ENCODE measurements around the gene APLP1.
A peak's percentile ranks its signal among the peaks of the same experiment; 100 is the strongest.

Gene APLP1

DNA sequence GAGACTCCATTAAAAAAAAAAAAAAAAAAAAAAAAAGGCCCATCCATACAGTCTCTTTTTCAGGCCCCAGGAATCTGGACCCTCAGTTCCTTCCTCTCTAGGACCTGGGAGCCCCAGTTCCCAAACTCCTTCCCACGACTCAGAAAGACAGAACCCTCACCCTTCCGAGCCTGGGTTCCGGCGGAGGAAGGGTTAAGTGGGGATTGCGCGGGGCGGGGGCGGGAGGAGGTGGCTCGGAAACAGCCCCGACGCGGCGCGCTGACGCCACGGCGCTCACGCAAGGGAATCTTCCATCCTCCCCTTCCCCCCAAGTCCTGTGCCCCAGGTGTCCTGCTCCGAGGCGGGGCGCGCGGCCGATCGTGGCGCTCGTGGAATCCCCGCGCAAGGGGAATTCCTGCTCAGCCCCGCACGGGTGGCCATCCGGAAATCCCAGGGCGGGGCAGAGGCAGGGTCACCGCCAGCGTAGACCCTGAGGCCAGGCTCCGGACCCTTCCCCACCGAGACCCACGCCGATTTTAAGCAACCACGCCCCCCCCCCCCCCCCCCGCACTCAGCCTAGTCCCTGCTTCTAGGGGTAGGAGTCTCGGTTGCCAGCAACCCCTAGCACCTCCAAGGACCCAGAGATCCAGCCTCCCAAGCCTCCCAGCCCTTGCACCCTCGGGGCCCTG, 31.3 kb downstream of the APLP1 start:
- Histone ChIP-seq H2BK12ac (ENCODE audit: low read length in 2 of 2) (peak overlapping the region in 1 of 2 experiments; percentile 54), H3K36me3 (ENCODE audit: control insufficient read depth in 1 of 2, insufficient read depth in 2 of 2, low read depth in 1 of 2, low read length in 2 of 2) (peaks cover 24 to 25% of the 10 kb centered on the region in 2 experiments)

DNA sequence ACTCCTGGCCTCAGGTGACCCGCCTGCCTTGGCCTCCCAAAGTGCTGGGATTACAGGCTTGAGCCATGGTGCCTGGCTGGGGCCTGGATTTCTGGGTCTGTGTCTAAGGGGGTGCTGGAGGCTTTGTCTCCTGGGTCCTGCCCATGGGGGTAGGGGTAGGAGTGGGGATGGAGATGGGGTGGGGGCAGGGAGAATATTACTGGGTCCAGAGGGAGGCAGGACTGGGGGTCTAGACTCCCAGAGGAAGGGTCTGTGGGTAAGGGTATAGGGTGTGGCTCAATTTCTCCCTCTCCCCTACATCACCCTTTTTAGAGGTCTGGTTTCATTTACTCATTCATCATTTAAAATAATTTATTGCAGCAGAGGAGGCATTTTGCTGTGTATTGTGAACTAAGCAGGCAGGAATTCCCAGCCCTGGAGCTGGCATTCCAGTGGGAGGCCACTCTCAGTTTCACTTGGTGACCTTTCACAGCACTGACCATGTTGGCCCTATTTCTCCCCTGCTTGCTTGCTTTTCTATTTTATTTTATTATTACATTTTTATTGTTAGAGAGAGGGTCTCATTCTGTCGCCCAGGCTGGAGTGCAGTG, 32.8 kb downstream of the APLP1 start:
- no peak overlapping the region for H2BK12ac ChIP-seq (ENCODE audit: low read length in 2 of 2)
- H3K27me3 ChIP-seq (ENCODE audit: control insufficient read depth in 1 of 2, insufficient read depth in 1 of 2, low read length in 2 of 2) = no peaks in the 10 kb centered on the region
- H3K4me1 ChIP-seq (ENCODE audit: control insufficient read depth, insufficient read depth, low read depth, low read length) = peaks cover 31% of the 10 kb centered on the region
- 72% methylated on average over 2 of the region's 2 CpGs for WGBS
- H2AFZ ChIP-seq (ENCODE audit: low read depth, low read length) = no peak overlapping the region
- peaks cover 26% of the 10 kb centered on the region for H3K79me1 ChIP-seq (replicated peaks; ENCODE audit: low read length, poor library complexity, severe bottlenecking)
- peak overlapping the region in 1 of 2 experiments; percentile 93 for H3K4me3 ChIP-seq (ENCODE audit: insufficient read depth in 1 of 2, low read depth in 1 of 2, low read length in 2 of 2)
- H2BK5ac ChIP-seq (ENCODE audit: low read depth, low read length, poor library complexity, severe bottlenecking) = no peak overlapping the region
- H2BK15ac ChIP-seq (ENCODE audit: low read depth, poor library complexity, severe bottlenecking) = no peak overlapping the region
- H3K14ac ChIP-seq (ENCODE audit: low read length in 2 of 2) = no peak overlapping the region
- H3K36me3 ChIP-seq (ENCODE audit: control insufficient read depth in 1 of 2, insufficient read depth in 2 of 2, low read depth in 1 of 2, low read length in 2 of 2) = peaks cover 13 to 16% of the 10 kb centered on the region in 2 experiments
- H3K18ac ChIP-seq (ENCODE audit: low read depth in 1 of 2, low read length in 2 of 2) = no peak overlapping the region
- H3K9me3 ChIP-seq (ENCODE audit: control insufficient read depth, low read length) = no peaks in the 10 kb centered on the region
- no peak overlapping the region for H3K4me2 ChIP-seq (ENCODE audit: low read length, poor library complexity, severe bottlenecking)
- peak overlapping the region; percentile 93 for H4K8ac ChIP-seq (ENCODE audit: low read length)
- no peak overlapping the region for H2AK5ac ChIP-seq (ENCODE audit: low read length, severe bottlenecking)
- H4K91ac ChIP-seq (ENCODE audit: low read length) = peak overlapping the region; percentile 69
- peak overlapping the region; percentile 92 for H3K9ac ChIP-seq (ENCODE audit: low read length)
- peak; percentile 68 for DNase-seq
- no peak overlapping the region for H2BK120ac ChIP-seq (ENCODE audit: low read depth, low read length)
- H3K23ac ChIP-seq (ENCODE audit: low read length in 2 of 2) = no peak overlapping the region
- H3K4ac ChIP-seq (ENCODE audit: low read depth in 1 of 2, low read length in 2 of 2) = no peak overlapping the region
- peak overlapping the region; percentile 48 for H3K27ac ChIP-seq (ENCODE audit: low read length, poor library complexity, severe bottlenecking)

More for the DNA sequence above, 31.3 kb downstream of the APLP1 start:
- Histone ChIP-seq H2BK5ac (ENCODE audit: low read depth, low read length, poor library complexity, severe bottlenecking) (peak overlapping the region; percentile 46), H2AFZ (ENCODE audit: low read depth, low read length) (peak overlapping the region; percentile 72), H4K8ac (ENCODE audit: low read length) (no peak overlapping the region), H3K4me2 (ENCODE audit: low read length, poor library complexity, severe bottlenecking) (peak overlapping the region; percentile 99), H2AK5ac (ENCODE audit: low read length, severe bottlenecking) (no peak overlapping the region), H2BK120ac (ENCODE audit: low read depth, low read length) (no peak overlapping the region), H2BK15ac (ENCODE audit: low read depth, poor library complexity, severe bottlenecking) (peak overlapping the region; percentile 61), H4K91ac (ENCODE audit: low read length) (no peak overlapping the region), H3K9me3 (ENCODE audit: control insufficient read depth, low read length) (no peaks in the 10 kb centered on the region), H3K79me1 (replicated peaks; ENCODE audit: low read length, poor library complexity, severe bottlenecking) (peaks cover 30% of the 10 kb centered on the region), H3K18ac (ENCODE audit: low read depth in 1 of 2, low read length in 2 of 2) (peak overlapping the region; percentile 37 to 81), H3K9ac (ENCODE audit: low read length) (peak overlapping the region; percentile 92), H3K27ac (ENCODE audit: low read length, poor library complexity, severe bottlenecking) (peak overlapping the region; percentile 59), H3K4me3 (ENCODE audit: insufficient read depth in 1 of 2, low read depth in 1 of 2, low read length in 2 of 2) (peak overlapping the region; percentile 61 to 93), H3K23ac (ENCODE audit: low read length in 2 of 2) (no peak overlapping the region), H3K4ac (ENCODE audit: low read depth in 1 of 2, low read length in 2 of 2) (peak overlapping the region in 1 of 2 experiments; percentile 91), H3K27me3 (ENCODE audit: control insufficient read depth in 1 of 2, insufficient read depth in 1 of 2, low read length in 2 of 2) (no peaks in the 10 kb centered on the region), H3K4me1 (ENCODE audit: control insufficient read depth, insufficient read depth, low read depth, low read length) (peaks cover 31% of the 10 kb centered on the region), H3K14ac (ENCODE audit: low read length in 2 of 2) (peak overlapping the region in 1 of 2 experiments; percentile 79)
- WGBS = under 1% methylated on average over 29 of the region's 43 CpGs
- DNase-seq = peak; percentile 89

DNA sequence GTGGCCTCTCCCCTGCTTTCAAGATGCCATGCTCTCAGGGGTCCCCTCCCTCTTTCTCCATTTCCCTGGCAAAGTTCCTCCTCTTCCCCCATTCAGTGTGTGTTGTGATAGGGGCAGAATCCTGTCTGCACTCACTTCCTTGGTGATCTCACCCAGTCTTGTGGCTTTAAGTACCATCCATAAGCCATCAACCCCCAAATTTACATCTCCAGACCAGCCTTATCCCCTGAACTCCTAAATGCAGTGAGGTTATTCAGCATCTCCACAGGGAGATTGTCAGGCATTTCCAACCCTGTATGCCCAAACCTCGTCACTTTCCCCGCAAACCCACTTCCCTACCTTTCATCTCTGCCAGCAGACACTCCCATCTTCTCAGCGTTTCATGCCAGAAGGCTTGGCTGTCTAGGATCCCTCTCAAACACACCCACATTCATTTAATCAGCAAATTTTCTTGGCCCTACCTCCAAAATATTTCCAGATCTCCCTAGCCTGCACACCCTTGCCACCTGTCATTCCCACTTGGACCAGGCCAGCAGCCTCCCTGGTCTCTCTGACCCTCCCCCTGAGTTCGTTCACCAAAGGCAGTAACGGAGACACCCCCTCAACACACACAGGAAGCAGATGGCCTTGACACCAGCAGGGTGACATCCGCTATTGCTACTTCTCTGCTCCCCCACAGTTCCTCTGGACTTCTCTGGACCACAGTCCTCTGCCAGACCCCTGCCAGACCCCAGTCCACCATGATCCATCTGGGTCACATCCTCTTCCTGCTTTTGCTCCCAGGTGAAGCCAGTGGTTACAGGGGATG, 33.7 kb downstream of the APLP1 start, which contains the start of gene HCST:
TSS of gene HCST (plus strand) at position 676 of the 808 bp plus-strand sequence. CDS start at position 741, 65 bp downstream.
- H2BK120ac ChIP-seq (ENCODE audit: low read depth, low read length) = peak within 1 kb of the TSS; percentile 62
- 42% methylated on average over 6 of the region's 6 CpGs for WGBS
- H3K4me1 ChIP-seq (ENCODE audit: control insufficient read depth, insufficient read depth, low read depth, low read length) = peaks cover 31% of the 10 kb centered on the region
- peak within 1 kb of the TSS; percentile 95 for H4K8ac ChIP-seq (ENCODE audit: low read length)
- peak within 1 kb of the TSS; percentile 79 to 88 for H2BK12ac ChIP-seq (ENCODE audit: low read length in 2 of 2)
- no peak within 1 kb of the TSS for H2BK5ac ChIP-seq (ENCODE audit: low read depth, low read length, poor library complexity, severe bottlenecking)
- H3K18ac ChIP-seq (ENCODE audit: low read depth in 1 of 2, low read length in 2 of 2) = peak within 1 kb of the TSS; percentile 87 to 89
- peak within 1 kb of the TSS; percentile 48 for H3K27ac ChIP-seq (ENCODE audit: low read length, poor library complexity, severe bottlenecking)
- peak within 1 kb of the TSS; percentile 63 for H3K4me2 ChIP-seq (ENCODE audit: low read length, poor library complexity, severe bottlenecking)
- H3K27me3 ChIP-seq (ENCODE audit: control insufficient read depth in 1 of 2, insufficient read depth in 1 of 2, low read length in 2 of 2) = no peaks in the 10 kb centered on the region
- H3K9ac ChIP-seq (ENCODE audit: low read length) = peak within 1 kb of the TSS; percentile 92
- peak within 1 kb of the TSS; percentile 62 for H2BK15ac ChIP-seq (ENCODE audit: low read depth, poor library complexity, severe bottlenecking)
- peak within 1 kb of the TSS; percentile 62 for H2AK5ac ChIP-seq (ENCODE audit: low read length, severe bottlenecking)
- H3K14ac ChIP-seq (ENCODE audit: low read length in 2 of 2) = no peak within 1 kb of the TSS
- H3K79me1 ChIP-seq (replicated peaks; ENCODE audit: low read length, poor library complexity, severe bottlenecking) = peaks cover 18% of the 10 kb centered on the region
- H2AFZ ChIP-seq (ENCODE audit: low read depth, low read length) = peak within 1 kb of the TSS; percentile 29
- no peak for DNase-seq
- peak within 1 kb of the TSS; percentile 69 for H4K91ac ChIP-seq (ENCODE audit: low read length)
- H3K23ac ChIP-seq (ENCODE audit: low read length in 2 of 2) = peak within 1 kb of the TSS in 1 of 2 experiments; percentile 5
- H3K9me3 ChIP-seq (ENCODE audit: control insufficient read depth, low read length) = no peaks in the 10 kb centered on the region
- peak within 1 kb of the TSS; percentile 37 to 93 for H3K4me3 ChIP-seq (ENCODE audit: insufficient read depth in 1 of 2, low read depth in 1 of 2, low read length in 2 of 2)
- peaks cover 5 to 7% of the 10 kb centered on the region in 2 experiments for H3K36me3 ChIP-seq (ENCODE audit: control insufficient read depth in 1 of 2, insufficient read depth in 2 of 2, low read depth in 1 of 2, low read length in 2 of 2)
- peak within 1 kb of the TSS; percentile 46 to 95 for H3K4ac ChIP-seq (ENCODE audit: low read depth in 1 of 2, low read length in 2 of 2)

All from mesenchymal stem cell (in vitro differentiated cells and primary cell).